ENCODE measurements around the gene TFEC.

DNA sequence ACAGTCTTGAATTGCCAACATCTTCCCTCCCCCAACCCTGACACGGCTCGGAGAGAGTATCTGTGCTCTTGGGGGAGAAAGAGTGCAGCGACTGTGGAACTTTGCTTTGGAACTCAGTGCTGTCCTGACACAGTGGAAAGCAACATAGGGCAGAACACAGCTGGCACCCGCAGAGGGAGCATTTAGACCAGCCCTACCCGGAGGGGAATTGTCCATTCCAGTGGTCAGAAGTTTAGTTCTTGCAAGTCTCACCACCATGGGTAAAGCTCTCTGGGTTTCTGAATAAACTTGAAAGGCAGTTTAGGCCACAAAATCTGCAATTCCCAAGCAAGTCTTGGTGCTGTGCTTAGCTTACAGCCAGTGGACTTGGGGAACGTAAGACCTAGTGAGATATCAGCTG lies 34.9 kb downstream of the TFEC start:
- TF ChIP-seq FOXM1 (IDR thresholded peaks at IDR 0.05; ENCODE audit: borderline replicate concordance, low read depth) (no peak), EP300 (IDR thresholded peaks at IDR 0.05; ENCODE audit: borderline replicate concordance) (no peak), CEBPB (IDR thresholded peaks at IDR 0.05) (no peak), CREB1 (IDR thresholded peaks at IDR 0.05; ENCODE audit: low read depth) (no peak), YY1 (IDR thresholded peaks at IDR 0.05; ENCODE audit: low read depth) (no peak), TEAD4 (IDR thresholded peaks at IDR 0.05) (no peak), NFIC (IDR thresholded peaks at IDR 0.05) (no peak), ZBTB7A (IDR thresholded peaks at IDR 0.05; ENCODE audit: low read depth) (no peak), EGR1 (IDR thresholded peaks at IDR 0.05) (no peak)
- TF ChIP-seq, protein P1, sequence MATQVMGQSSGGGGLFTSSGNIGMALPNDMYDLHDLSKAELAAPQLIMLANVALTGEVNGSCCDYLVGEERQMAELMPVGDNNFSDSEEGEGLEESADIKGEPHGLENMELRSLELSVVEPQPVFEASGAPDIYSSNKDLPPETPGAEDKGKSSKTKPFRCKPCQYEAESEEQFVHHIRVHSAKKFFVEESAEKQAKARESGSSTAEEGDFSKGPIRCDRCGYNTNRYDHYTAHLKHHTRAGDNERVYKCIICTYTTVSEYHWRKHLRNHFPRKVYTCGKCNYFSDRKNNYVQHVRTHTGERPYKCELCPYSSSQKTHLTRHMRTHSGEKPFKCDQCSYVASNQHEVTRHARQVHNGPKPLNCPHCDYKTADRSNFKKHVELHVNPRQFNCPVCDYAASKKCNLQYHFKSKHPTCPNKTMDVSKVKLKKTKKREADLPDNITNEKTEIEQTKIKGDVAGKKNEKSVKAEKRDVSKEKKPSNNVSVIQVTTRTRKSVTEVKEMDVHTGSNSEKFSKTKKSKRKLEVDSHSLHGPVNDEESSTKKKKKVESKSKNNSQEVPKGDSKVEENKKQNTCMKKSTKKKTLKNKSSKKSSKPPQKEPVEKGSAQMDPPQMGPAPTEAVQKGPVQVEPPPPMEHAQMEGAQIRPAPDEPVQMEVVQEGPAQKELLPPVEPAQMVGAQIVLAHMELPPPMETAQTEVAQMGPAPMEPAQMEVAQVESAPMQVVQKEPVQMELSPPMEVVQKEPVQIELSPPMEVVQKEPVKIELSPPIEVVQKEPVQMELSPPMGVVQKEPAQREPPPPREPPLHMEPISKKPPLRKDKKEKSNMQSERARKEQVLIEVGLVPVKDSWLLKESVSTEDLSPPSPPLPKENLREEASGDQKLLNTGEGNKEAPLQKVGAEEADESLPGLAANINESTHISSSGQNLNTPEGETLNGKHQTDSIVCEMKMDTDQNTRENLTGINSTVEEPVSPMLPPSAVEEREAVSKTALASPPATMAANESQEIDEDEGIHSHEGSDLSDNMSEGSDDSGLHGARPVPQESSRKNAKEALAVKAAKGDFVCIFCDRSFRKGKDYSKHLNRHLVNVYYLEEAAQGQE (IDR thresholded peaks at IDR 0.05; ENCODE audit: low read depth), result no peak
- TF ChIP-seq, protein P2, sequence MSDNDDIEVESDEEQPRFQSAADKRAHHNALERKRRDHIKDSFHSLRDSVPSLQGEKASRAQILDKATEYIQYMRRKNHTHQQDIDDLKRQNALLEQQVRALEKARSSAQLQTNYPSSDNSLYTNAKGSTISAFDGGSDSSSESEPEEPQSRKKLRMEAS (IDR thresholded peaks at IDR 0.05), result no peak

All from Ishikawa (cell line).